Glomerular endothelial cell (primary cell): Measurements from ENCODE around the gene RFX6. TPM values are rescaled to one million over a fixed set of nuclear protein-coding genes. Genes with fewer than 3 reads are reported as not detected.
"Not testable (repeated sequence)": the region's sequence is repeated elsewhere in the genome, so short reads cannot be mapped to it uniquely, and the experiment has no call there.

ENCODE experiments used
- DNase-seq: peaks from one replicate; pipeline ENCODE4 v3.0.0-alpha.2; 2011; ENCODE audit warnings: low read depth, low spot score; ENCODE audit errors: extremely low read depth
- total RNA-seq: library from RNA; depleted of rRNA; stranded (reverse); fragments of >200 nt; gene quantifications from 2 replicates; pipeline ENCODE4 v1.2.3, GENCODE V29; 2015

The RFX6 gene
- total RNA-seq, result not detected in 2 replicates

GRCh38 chr6:116876635-116877611 is at the start of gene RFX6:
Gene RFX6, plus strand, starts transcription at chr6:116877242. Its CDS starts 34 bp downstream, at chr6:116877276.
- no peak for DNase-seq

GRCh38 chr6:116827561-116828240 is 49.3 kb upstream of the RFX6 start:
- no peak for DNase-seq

GRCh38 chr6:116828983-116829382 is 48.1 kb upstream of the RFX6 start, which contains the start of gene GPRC6A:
Gene GPRC6A, minus strand, starts transcription at chr6:116829083. Its CDS starts 70 bp downstream, at chr6:116829013.
- DNase-seq, result no peak

GRCh38 chr6:116834526-116834925 is 42.5 kb upstream of the RFX6 start:
- DNase-seq, result not testable (repeated sequence)

- DNase-seq, result no peak
Measured at GRCh38 chr6:116836606-116837342, 40.3 kb upstream of the RFX6 start.

GRCh38 chr6:116840091-116840490 is 37.0 kb upstream of the RFX6 start:
- DNase-seq, result no peak

GRCh38 chr6:116842459-116842858 is 34.6 kb upstream of the RFX6 start:
- no peak for DNase-seq

- DNase-seq, result no peak
Measured at GRCh38 chr6:116847227-116847626, 29.8 kb upstream of the RFX6 start.

- no peak for DNase-seq
Measured at GRCh38 chr6:116858060-116858459, 19.0 kb upstream of the RFX6 start.

GRCh38 chr6:116859264-116859663 is 17.8 kb upstream of the RFX6 start:
- DNase-seq, result no peak

- DNase-seq, result no peak
Measured at GRCh38 chr6:116866281-116866871, 10.7 kb upstream of the RFX6 start.

GRCh38 chr6:116872771-116873170 is 4.3 kb upstream of the RFX6 start:
- no peak for DNase-seq

GRCh38 chr6:116876107-116876506 is 935 bp upstream of the RFX6 start:
- DNase-seq, result no peak

- DNase-seq, result no peak
Measured at GRCh38 chr6:116877743-116878142, 701 bp downstream of the RFX6 start.

- no peak for DNase-seq
Measured at GRCh38 chr6:116881236-116881635, 4.2 kb downstream of the RFX6 start.

- DNase-seq, result no peak
Measured at GRCh38 chr6:116883005-116883404, 6.0 kb downstream of the RFX6 start.

- DNase-seq, result no peak
Measured at GRCh38 chr6:116884530-116884929, 7.5 kb downstream of the RFX6 start.

GRCh38 chr6:116887168-116887567 is 10.1 kb downstream of the RFX6 start:
- no peak for DNase-seq

GRCh38 chr6:116887894-116888293 is 10.9 kb downstream of the RFX6 start:
- no peak for DNase-seq

GRCh38 chr6:116888732-116889360 is 11.8 kb downstream of the RFX6 start:
- no peak for DNase-seq
